Measurements from ENCODE around the gene KCND3.

GRCh38 chr1:111754984-111755330 lies 234.5 kb downstream of the KCND3 start:
- TF ChIP-seq CTCF (conservative IDR thresholded peaks at IDR 0.05; ENCODE audit: low read length) (no peak), EZH2phosphoT487 (IDR thresholded peaks at IDR 0.05; ENCODE audit: borderline replicate concordance) (no peak)
